OCI-LY7 (cell line): ENCODE data around the gene E2F4.

Experiments used
- CTCF ChIP-seq: fragments of 200-600 bp; sonication (generic); conservative IDR thresholded peaks from 2 replicates; pipeline ENCODE4 v1.5.1; 2014; ENCODE audit warnings: mild to moderate bottlenecking, antibody characterized with exemption, low read length, moderate library complexity, mixed read lengths
- EZH2phosphoT487 ChIP-seq: fragments of 200-600 bp; sonication (generic); IDR thresholded peaks from 2 replicates; pipeline ENCODE4 v1.6.1; 2018; ENCODE audit warnings: low read depth, borderline replicate concordance, mild to moderate bottlenecking, mixed run types, antibody characterized with exemption, low read length, moderate library complexity, mixed read lengths

GRCh38 chr16:67180166-67180565, 11.8 kb upstream of the E2F4 start:
- TF ChIP-seq CTCF = no peak
- TF ChIP-seq EZH2phosphoT487 = no peak
